Measurements from ENCODE around the gene GALNT18.

GALNT18 gene

DNA sequence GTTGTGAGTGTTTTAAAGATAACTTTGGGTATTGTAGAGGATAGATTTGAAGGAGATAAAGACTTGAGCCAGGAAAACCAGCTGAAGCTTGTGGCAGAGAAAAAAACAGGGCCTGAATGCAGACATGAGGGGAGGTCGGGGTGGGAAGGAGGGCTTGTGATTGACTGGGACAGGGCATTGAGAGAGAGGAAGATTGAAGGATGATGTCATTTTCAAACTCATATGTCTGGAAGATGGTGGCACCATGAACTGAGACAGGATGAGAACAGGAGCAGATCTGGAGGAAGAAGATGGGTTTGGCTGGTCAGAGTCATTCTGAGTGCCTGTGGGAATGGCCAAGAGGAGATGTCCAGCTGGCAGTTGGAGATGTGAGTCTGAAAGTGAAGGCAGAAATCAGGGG, 283.5 kb downstream of the GALNT18 start:
- FAIRE-seq, result no peak

DNA sequence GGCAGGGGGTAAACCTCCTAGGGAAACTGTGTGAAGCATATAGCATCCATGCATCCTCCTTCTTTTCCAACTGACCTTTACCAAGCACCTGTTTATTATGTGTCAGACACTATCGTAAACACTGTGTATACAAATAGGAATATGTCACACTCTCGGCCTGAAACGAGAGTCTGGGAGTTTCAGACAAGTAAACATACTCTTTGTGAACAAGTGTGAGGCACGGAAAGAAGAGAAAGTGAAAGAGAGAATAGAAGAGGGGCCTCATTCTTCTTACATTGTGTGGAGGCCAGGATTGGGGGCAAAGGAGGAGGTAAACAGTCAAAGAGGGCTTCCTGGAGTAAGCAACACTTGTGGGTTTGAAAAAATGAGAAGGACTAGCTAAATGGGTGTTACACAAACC, 285.1 kb downstream of the GALNT18 start:
- no peak for FAIRE-seq

DNA sequence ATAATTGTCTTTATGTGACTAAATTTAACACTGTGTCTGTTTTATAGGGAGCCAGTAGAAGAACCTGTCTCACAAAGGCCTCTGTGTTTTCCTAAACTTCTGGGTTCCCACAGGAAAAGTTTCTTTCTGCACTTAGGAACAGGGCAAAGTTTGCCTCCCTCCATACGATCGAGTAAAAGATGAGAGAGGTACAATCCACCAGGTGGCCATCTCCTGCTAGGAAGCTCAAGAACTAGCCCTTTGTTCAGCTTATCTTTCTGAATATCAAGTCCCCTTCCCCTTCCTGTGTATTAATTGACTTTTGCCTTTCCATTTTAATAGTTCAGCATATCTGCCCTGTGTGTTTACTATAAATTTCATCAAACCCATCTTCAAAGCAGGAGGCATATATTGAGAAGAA, 286.8 kb downstream of the GALNT18 start:
- FAIRE-seq, result no peak

DNA sequence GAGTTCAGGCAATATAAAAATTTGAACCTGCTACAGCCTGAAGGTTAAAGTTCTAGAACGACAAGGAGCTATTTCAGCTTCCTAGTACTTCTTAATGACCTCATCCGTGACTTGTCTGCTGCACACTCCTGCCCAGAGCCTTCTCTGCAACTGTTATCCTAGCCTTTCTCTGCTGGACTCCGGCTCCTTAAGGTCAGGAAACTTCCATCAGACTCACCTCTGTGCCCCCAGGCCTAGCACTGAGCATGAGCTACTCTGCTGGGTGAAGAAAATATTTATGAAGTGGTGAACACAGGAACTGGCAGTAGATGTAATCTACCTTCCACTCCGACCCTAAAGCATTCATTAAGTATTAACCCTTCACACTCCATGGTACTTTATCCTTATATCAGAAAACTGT, 287.2 kb downstream of the GALNT18 start:
- no peak for FAIRE-seq

DNA sequence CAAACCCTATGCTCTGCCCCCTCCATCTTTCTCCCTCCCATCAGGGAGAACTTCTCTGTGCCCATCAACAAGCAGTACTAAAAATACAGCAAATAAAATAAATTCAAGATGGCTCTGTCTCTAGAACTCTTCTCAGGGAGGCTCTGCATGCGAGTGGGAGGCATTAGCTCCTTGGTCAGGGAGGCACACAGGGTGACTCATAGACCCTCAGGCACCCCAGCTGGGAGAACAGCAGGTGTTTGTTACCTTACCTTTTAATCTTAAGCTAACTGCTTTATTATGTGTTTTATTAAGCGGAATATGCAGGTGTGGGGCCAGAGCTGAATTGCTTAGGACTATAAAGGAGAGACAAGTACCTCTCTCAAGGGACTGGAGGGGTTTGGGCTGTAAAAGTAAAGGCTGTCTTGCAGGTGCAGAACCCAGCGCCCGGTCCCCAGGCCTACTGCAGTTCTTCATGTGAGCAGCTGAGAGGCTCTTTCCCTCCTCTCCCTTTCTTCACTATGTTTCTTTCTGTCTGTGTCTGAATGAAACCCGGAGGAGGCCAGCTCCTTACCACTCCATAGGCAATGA, 289.6 kb downstream of the GALNT18 start:
- FAIRE-seq, result no peak

DNA sequence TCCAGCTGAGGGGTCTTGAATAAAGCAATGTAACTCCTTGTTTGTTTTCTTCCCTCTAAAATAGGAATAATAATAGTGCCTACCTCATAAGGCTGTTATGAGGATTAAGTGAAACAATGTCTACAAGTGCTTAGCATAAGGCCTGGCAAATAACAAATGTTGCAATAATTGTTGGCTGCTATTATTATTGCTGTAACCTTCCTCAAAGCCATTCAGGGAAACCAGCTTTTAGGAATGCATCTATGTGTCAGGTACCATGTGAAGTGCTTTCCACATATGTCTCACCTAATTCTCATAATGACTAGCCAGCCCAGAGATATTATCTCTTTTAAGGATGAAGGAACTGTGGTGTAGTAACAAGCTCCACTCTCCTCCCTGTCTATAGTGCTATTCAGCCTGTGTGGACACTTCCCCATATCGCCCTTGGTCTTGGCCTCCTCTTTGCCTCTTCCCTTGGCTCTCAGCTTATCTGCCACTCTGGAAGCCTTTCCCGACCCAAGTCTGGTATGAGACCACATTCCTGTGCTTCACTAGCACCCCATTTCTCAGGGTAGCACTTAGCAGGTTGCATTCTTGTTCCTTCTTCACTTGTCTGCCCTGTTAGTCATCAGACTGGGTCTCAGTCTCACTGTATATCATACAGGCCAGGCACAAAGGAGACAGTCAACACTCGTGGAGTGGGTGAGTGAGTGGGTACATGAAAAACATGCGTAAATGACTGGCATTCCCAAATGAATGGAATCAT, 292.6 kb downstream of the GALNT18 start:
- FAIRE-seq, result no peak

DNA sequence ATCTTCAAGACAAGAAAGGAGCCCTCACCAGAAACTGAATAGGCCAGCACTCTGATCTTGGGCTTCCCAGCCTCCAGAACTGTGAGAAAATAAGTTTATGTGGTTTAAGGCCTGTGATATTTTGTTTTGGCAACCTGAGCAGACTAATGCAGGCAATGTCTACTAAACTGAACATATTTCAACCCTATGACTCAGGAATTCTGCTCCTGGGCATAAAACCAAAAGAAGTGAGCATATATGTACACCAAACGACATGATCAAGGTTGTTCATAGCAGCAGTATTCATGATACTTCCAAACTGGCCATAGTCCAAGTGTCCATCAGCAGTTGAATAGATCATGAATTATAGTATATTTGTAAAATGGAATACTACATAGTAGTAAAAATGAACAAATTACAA, 297.7 kb downstream of the GALNT18 start:
- no peak for FAIRE-seq

DNA sequence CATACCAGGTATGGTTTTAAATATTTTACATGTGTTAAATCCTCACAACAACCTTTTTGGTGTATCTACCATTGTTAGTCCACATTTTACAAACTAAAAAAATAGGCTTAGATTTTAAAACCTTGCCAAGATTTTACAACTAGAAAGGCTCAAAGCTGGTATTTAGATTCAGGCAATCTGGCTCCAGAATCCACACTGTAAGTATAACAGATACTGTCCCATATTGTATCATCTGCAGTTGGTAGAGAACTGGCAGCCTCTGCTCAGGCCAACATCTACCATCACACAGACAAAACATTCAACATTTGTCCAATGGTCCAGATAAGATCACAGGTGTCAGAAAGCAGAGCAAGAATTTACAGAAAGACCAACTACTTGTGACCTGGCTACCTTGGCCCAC, 299.7 kb downstream of the GALNT18 start:
- no peak for FAIRE-seq

DNA sequence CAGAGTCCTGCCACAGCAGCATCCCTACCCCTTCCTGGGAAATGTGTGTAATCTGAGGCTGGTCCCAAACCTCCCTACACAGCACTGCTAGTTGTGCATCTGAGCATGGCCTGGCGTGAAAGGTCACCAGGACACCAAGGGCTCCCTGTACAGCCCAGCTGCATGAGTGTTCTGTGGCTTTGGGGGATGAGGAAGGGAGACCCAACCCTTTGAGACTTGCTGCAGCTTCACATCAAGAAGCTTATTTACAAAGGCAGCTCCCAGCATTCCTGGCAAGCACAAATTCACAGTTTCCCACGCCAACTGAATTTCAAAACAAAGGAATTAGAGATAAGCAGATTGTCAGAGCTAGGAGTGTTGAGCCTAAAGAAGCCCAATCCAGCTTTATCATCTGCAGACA, 301.0 kb downstream of the GALNT18 start:
- no peak for FAIRE-seq

DNA sequence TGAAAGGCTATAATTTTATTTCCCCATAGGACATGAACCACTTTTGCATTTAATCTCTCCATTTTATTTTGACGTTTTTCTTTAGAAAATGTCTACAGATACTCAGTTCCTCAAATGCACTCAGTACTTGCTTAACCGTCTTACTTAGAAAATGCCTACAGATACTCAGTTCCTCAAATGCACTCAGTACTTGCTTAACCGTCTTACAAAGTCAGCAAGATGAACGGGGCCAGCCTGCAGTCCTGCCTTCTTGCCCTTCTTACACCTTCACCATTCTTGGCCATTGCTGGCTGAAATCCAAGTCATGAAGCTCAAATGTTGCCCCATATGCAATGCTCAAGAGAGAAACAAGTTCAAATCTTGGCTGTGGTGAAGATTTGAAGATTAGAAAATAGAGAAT, 302.8 kb downstream of the GALNT18 start:
- no peak for FAIRE-seq

DNA sequence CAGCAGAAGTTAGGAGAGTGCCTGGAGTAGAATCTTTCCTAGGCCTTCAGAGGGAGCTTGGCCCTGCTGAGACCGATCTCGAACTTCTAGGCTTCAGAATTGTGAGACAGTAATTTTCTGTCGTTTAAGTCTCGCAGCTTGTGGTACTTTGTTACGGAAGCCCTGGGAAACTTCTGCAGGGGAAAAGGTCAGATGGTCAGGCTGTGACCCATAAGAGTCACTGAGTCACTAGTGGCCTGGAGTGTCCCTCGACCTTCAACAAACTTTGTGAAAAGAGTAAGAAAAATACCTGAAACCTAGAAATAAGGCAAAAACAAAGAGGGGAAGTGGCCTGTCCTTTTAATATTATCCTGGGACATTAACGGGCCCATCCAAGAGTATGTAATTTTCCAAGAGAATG, 303.3 kb downstream of the GALNT18 start:
- FAIRE-seq, result no peak

DNA sequence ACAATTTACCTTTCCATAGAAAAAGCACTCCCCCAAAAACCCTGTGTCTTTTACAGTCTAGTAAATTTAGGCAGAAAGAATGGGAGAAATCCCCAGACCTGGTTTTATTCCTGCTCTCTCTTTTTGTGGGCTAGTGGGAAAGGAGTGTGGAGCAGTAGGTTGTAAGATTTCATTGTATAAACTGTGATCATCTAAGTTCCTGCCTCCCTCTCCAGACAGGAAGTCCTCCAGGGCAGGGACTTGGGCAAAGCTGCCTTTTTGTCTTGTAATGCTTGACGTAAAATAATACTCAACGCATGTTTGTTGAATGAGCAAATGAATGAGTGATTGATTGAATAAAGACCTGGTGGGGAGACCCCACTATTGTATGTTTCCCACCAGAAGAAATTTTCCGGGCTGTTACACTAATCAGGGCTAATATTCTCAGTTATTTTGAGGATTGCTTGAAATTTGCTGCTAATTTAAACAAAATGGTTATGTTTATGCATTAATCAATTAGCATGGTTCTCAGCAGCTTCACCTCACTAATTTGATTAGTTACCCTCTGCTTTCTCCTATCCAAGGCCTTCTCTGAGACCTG, 305.1 kb downstream of the GALNT18 start:
- no peak for FAIRE-seq

DNA sequence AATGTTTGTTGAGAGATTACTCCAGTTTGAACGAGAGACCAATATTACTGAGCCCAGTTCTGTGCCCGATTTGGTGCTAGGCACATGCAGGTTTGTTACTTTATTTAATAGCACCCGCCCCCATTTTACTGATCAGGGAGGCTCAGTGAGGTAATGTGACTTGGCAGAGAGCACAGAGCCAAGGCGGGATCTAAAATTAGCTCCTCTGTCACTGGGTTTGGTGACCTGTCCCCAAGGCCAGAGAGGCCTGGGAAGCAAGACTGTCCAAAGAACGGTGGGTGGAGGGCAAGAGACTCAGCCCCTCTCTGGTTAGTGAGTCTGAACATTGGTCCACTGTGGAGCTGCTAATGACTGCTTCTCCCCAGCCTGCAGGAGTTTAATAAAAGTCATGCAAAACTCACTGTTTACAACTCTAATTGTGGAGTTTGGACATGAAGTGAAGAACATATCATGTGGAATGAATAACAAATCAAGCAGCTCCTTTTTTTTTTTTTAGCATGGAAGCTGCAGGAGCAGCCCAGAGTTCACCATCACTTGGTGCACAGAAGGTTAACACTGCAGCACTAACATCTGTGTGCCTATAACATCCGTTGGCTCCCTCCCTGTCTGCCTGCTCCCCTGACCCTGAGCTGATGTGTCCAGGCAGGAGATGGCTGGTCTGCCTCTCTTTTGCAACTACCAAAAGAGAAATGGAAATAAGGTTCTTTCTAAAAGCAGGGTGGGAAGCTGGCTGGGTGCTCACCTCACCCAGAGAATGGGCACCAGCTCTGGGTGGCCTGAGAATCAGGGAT, 307.7 kb downstream of the GALNT18 start:
- no peak for FAIRE-seq

DNA sequence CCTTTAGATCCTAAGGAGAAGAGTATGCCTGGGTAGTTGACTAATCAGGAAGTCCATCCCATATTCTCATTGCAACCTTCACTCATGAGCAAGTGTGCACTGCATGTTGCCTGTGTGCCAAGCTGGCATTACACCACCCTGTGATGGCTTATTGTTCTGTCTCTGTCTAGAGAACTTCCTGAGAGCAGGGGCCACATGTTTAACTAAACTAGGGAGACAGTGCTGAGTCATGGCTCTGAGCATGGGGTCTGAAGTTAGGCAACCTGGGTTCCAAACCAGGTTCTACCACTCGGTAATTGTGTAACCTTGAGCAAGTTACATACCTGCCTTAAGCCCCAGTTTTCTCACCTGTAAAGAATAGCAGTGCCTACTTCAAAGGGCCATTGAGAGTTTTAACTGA, 308.4 kb downstream of the GALNT18 start:
- no peak for FAIRE-seq

DNA sequence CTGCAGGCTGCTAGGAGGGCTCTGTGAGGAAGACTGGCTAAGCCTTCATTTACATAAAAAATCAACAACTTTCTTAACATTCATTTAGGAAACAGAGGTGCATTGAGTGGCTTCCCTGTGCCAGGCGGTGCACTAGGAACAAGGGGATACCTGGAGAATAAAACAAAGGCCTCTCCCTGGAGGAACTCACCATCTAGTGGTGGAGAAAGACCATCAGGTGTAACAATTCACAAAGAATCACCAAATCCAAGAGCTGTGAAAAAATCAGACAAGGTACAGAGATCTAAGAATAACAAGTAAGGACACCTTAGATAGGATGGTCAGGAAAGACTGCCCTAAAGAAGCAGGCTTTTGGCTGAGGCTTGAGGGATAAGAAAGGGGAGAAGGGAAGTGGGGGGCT, 309.1 kb downstream of the GALNT18 start:
- no peak for FAIRE-seq

DNA sequence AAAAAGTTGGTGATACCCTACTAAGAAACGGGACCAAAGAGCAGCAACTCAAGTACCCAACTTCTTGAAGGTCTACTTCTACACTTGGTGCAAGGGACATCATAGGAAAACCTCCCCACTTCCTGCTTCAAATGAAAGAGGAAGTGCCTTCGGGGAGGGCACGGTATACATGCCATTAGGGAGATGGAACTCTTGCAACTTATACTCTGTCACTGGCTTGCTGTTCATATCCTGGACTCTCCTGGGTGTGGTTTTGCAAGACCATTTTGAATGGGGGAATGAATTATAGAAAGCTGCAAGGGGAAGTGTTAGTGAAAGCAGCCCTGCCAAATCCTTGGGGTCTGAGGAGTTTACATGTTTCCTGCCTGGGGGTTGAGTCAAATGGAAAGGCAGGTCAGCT, 310.6 kb downstream of the GALNT18 start:
- no peak for FAIRE-seq

DNA sequence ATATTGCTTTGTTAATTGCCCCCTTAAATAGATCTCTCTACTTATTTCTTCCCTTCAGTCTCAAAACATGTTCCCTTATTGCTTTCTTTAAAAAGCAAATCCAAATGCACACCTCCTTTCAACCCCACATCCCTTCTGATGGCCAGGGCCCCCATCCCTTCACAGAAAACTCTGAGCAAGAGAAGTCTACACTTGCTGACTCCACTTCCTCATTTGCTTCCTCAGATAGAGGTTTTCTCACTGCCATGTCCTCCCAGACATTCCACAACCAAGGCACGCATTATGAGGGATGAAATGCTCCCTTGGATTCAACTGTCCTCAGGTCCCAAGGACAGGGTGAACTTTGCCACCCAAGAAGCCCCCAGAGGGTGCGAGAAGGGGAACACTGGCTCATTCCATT, 311.9 kb downstream of the GALNT18 start:
- FAIRE-seq, result no peak

DNA sequence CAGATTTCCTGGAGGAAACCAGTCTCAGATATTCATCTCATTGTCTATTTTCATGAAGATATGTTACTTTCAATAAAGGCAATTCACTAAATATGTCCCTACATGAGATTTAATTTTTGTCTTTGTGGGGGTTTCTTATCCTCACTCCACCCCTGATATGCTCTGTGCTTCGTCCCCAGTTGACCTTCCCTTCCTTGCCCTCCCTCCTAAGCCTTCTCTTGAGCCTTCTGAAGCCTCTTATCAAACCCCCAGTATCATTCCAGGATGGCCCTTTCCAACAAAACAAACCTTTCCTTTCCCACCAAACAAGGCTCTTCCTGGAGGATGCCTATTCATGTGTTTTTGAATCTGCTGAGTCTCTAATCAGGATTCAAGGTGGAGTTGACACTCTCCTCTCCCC, 313.6 kb downstream of the GALNT18 start:
- no peak for FAIRE-seq

DNA sequence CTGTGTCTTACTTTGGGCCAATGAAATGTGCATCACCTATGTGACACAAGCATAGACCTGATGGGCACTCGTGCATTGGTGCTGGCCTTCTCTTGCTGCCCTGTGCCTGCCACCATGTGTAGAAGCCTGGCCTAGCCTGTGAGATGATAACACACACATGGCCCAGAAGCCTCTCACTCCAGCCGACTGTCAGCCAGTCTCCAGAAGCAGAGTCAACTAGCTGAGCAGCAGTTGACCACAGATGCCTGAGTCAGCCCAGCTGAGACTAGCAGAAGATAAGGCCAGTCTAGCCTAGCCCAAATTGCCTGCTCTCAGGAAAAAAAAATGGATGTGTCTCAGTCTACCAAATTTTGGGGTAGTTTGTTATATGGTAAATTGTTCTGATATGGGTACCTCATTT, 314.9 kb downstream of the GALNT18 start:
- FAIRE-seq, result no peak

DNA sequence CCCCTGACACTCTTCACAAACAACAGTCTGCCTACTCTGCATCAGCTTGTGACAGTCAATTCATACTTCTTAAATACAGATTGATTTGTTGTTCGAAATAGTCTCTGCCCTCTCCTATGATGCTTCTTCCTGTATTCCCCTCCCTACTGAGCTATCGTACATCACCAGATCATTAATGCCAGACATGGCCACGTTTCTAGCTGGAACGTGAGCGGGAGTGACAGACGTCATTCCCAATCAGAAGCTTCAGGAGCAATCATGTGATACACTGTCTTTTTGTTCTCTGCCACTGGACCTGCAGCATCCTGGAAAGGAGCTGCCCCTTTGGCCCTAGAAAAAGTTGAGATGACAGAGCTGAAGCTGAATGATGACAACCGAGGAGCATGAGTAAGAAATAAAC, 317.3 kb downstream of the GALNT18 start:
- FAIRE-seq, result no peak

DNA sequence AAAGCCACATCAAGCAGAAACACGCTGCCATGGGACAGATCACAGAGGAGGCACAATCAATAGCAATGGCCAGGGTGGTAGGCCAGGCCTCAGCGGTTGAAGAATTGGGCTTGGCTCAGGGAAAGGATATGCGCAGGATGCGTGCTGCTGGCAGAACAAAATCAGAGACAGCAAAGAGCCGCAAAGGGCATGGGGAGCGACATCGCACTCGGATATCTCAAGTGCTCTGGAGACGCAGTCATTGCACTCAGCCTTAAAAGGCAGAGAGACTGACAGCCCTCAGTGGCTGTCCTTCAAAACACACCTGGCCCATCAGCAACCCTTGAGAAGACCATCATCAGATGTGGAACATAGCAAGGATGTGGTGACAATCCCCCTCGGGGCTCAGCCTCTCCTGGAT, 319.2 kb downstream of the GALNT18 start:
- FAIRE-seq, result no peak

DNA sequence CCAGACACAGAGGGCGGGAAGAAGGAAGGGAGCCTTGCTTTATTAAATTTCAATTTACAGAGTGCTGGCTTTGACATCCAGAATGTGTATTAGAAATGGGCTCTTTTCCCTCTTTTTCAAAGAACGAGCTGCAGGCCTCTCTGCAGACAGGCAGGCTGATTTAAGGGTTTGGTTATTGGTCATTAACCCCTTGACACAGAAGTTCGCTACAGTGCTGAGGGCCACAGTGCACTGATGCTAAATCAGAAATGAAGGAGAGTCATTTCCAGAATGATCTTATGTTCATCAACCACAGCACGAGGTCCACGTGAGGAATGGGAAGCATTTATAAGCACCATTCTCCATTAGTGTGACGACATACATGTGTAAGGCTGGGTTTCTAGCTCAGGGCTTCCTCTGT, 320.6 kb downstream of the GALNT18 start:
- no peak for FAIRE-seq

DNA sequence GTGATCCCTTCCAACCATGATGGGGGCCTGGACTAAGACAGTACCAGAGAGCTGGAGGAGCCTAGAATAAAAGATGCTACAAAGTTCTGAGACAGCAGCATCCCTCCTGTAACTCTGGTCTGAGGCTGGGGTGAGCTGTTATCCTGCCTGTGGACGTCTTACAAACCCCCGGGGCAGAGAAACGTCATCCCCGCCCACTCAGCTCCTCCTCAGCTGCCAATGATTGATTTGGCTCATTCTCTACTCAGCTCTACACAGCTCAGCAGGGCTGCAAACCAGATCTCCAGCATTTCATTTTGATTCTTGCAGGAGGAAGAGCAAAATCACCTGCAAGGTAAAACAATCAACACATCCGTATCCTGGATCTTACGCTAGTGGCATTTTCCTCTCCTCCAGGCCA, 324.2 kb downstream of the GALNT18 start:
- no peak for FAIRE-seq

DNA sequence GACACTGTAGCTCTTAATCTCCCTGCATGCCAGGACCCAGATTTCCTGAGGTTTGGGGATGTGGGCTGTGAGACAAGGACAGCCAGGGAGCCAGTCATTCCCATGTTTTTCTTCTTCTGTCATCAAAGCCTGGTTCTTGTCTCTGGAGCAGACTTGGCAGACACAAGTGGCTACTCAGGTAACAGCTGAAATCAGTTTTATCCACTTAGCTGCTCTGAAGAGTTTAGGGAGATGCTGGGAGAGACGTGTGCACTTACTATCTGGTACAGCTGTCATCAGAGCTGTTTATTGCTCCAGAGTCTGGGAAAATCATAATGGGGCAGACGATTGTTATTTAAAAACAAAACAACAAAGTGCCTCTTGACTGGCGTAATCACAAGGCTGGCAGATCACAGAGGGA, 325.4 kb downstream of the GALNT18 start:
- no peak for FAIRE-seq
